Measurements from ENCODE around the gene RHOT2. TPM values are rescaled to one million over a fixed set of nuclear protein-coding genes. Genes with fewer than 3 reads are reported as not detected.

Gene RHOT2
- total RNA-seq, 1 experiment from 2014 or later, result 210 TPM

DNA sequence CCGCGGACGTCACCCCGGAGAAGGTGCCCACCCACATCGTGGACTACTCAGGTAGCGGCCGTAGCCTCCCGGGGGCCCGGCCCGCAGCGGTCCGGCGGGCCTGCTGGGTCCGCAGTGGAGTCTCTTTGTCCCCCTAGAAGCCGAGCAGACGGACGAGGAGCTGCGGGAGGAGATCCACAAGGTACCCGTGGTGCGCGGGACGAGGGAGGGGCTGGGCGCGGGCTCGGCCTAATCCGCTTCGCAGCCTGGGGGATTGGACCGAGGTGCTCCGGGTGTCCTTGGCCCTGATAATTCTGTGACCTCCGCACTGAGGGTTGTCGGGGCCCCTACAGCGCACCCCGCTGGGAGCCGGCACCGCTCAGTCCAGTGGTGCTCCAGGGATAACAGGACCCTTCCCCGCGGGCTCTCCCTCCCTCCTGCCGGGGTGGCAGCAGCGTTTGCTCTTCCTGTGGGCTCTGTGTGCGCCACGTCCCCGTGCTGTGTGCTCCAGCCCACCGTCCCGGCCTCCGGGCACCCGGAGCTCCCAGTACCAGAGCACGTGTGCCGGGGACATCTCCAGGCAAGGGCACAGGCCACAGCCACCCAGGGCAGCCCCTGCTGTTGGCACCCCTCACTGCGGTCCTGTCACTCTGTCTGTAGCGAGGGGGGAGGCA is 713 bp downstream of the RHOT2 start:
- H3K4me3 Mint-ChIP-seq, result peak overlapping the region; percentile 77 to 82
- DNase-seq, result no peak
- H3K27ac ChIP-seq (ENCODE audit: insufficient read length, low read depth, low read length), result no peak overlapping the region

More for the DNA sequence above, 713 bp downstream of the RHOT2 start:
- Histone ChIP-seq H2AK5ac (ENCODE audit: insufficient read length, low read length) (no peak overlapping the region), H3K79me1 (ENCODE audit: insufficient read depth, low read depth, low read length, poor library complexity, severe bottlenecking) (no peaks in the 10 kb centered on the region), H3K56ac (ENCODE audit: insufficient read length, low read depth, low read length) (no peak overlapping the region), H3K9me3 (ENCODE audit: control insufficient read depth, low read depth, low read length) (no peaks in the 10 kb centered on the region), H3K4ac (ENCODE audit: low read depth, low read length) (no peak overlapping the region), H3K23me2 (ENCODE audit: insufficient read length, low read depth, low read length, poor library complexity, severe bottlenecking) (no peaks in the 10 kb centered on the region), H3K23ac (ENCODE audit: insufficient read length, low read depth, low read length) (no peak overlapping the region), H3K79me2 (ENCODE audit: insufficient read depth, low read length) (no peaks in the 10 kb centered on the region; the same call in 1 of the 2 replicates), H2AFZ (ENCODE audit: low read length) (no peak overlapping the region), H3K9ac (ENCODE audit: extremely low read depth, insufficient read length, low read length) (peak overlapping the region; percentile 56), H3K18ac (ENCODE audit: insufficient read length, low read depth, low read length) (no peak overlapping the region), H2BK20ac (ENCODE audit: low read depth, low read length, poor library complexity, severe bottlenecking) (no peak overlapping the region), H3K27me3 (ENCODE audit: insufficient read depth, low read length) (no peaks in the 10 kb centered on the region), H3K14ac (ENCODE audit: insufficient read depth, low read length) (0 out of 2 replicates have a peak overlapping the region, but pooled peaks have one; percentile 61), H3K4me1 (ENCODE audit: insufficient read depth, low read length) (no peaks in the 10 kb centered on the region), H2BK15ac (ENCODE audit: low read depth, low read length) (no peak overlapping the region), H2BK120ac (ENCODE audit: low read depth, low read length, poor library complexity, severe bottlenecking) (no peak overlapping the region), H4K91ac (ENCODE audit: insufficient read length, low read depth, low read length) (no peak overlapping the region), H3T11ph (ENCODE audit: low read length) (no peak overlapping the region), H4K5ac (ENCODE audit: insufficient read length, low read depth, low read length) (no peak overlapping the region), H2BK5ac (ENCODE audit: insufficient read length, low read length) (no peak overlapping the region), H4K20me1 (ENCODE audit: control insufficient read depth, insufficient read depth, insufficient read length) (no peaks in the 10 kb centered on the region), H2BK12ac (ENCODE audit: insufficient read length, low read depth, low read length) (no peak overlapping the region), H4K8ac (replicated peaks; ENCODE audit: insufficient read length, low read depth, low read length) (no peak overlapping the region), H3K4me2 (ENCODE audit: insufficient read depth, insufficient read length, low read length) (peak overlapping the region; percentile 18)
- TF ChIP-seq, protein P1, sequence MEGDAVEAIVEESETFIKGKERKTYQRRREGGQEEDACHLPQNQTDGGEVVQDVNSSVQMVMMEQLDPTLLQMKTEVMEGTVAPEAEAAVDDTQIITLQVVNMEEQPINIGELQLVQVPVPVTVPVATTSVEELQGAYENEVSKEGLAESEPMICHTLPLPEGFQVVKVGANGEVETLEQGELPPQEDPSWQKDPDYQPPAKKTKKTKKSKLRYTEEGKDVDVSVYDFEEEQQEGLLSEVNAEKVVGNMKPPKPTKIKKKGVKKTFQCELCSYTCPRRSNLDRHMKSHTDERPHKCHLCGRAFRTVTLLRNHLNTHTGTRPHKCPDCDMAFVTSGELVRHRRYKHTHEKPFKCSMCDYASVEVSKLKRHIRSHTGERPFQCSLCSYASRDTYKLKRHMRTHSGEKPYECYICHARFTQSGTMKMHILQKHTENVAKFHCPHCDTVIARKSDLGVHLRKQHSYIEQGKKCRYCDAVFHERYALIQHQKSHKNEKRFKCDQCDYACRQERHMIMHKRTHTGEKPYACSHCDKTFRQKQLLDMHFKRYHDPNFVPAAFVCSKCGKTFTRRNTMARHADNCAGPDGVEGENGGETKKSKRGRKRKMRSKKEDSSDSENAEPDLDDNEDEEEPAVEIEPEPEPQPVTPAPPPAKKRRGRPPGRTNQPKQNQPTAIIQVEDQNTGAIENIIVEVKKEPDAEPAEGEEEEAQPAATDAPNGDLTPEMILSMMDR (conservative IDR thresholded peaks at IDR 0.05), result no peak
- Mint-ChIP-seq H3K27ac (no peak overlapping the region), H3K27me3 (ENCODE audit: low read depth) (no peaks in the 10 kb centered on the region), H3K9me3 (no peaks in the 10 kb centered on the region), H3K36me3 (ENCODE audit: insufficient read depth in 1 of 3, low read depth in 3 of 3) (peaks cover 11 to 27% (median 27%) of the 10 kb centered on the region in 3 experiments; a peak in 6 of 7 replicates), H3K4me1 (peaks cover 2% of the 10 kb centered on the region in 2 experiments; a peak in 3 of 4 replicates)
- no CpG with 5 or more reads among the region's 50 CpGs for WGBS (ENCODE audit: extremely low coverage, insufficient read length, low lambda C conversion rate)

Measured in H9 (cell line).